Pericardium fibroblast (primary cell): ENCODE results near the gene COPB1. TPM values are rescaled to one million over a fixed set of nuclear protein-coding genes. Genes with fewer than 3 reads are reported as not detected.

Experiments used
- total RNA-seq: library from RNA; depleted of rRNA; stranded (reverse); fragments of >200 nt; gene quantifications from 2 replicates; pipeline ENCODE4 v1.2.3, GENCODE V29; 2015

COPB1 gene
- total RNA-seq, result 145 and 170 TPM in 2 replicates

GRCh38 chr11:14499560-14500180 lies at the start of gene COPB1:
Gene COPB1, minus strand, starts transcription at chr11:14499811. Its CDS starts 883 bp downstream, at chr11:14498928.

GRCh38 chr11:14519917-14520746 lies 20.5 kb upstream of the COPB1 start, which contains the start of gene PSMA1:
Gene PSMA1, minus strand, starts transcription at chr11:14520386. Its CDS starts 87 bp downstream, at chr11:14520299.

Other genes starting within 250 kb of the COPB1 start
- gene RRAS2, start 140.6 kb downstream of the COPB1 start, total RNA-seq, result 113 and 114 TPM in 2 replicates
- 122 and 124 TPM in 2 replicates for gene PSMA1, start 20.6 kb upstream of the COPB1 start, total RNA-seq
- gene PDE3B, start 144.0 kb upstream of the COPB1 start, total RNA-seq, result 0.34 and 0.35 TPM in 2 replicates